ENCODE results near the gene SPACA4. TPM values are rescaled to one million over a fixed set of nuclear protein-coding genes. Genes with fewer than 3 reads are reported as not detected.

The SPACA4 gene
- total RNA-seq, 2 donors from 2014 or later: not detected

DNA sequence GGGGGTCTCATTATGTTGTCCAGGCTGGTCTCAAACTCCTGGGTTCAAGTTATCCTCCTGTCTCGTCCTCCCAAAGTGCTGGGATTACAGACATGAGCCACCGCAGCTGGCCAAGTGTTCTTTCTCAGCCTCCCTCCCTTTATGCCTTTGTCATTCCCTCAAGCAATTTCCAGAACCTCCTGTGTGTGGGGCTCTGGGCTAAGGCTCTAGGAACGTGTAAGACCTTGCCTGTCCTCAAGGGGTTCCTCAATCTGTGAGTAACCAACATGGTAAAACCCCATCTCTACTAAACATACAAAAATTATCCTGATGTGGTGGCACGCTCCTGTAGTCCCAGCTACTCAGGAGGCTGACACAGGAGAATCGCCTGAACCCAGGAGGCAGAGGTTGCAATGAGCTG lies 15.5 kb upstream of the SPACA4 start:
- no peak for ATAC-seq
- Mint-ChIP-seq H3K36me3 (no peaks in the 10 kb centered on the region), H3K27ac (peak overlapping the region in 1 of 2 donors; percentile 69), H3K9me3 (no peaks in the 10 kb centered on the region)
- DNase-seq (ENCODE audit: low spot score in 2 of 2): no peak

DNA sequence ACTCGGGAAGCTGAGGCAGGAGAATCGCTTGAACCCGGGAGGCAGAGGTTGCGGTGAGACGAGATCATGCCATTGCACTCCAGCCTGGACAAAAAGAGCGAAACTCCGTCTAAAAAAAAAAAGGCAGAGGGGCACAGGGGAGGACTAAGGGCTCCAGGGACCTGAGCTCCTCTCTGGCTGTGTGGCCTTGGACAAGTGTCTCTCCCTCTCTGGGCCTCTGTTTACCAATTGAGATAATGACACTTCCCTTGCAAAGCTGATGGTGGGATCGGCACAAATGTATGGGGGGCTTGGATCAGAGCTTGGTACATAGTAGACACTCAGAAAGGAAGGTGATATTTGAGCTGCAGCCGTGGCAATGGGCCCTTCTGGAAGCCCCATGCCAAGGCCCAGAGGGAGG lies 11.4 kb upstream of the SPACA4 start:
- Mint-ChIP-seq H3K36me3 (no peaks in the 10 kb centered on the region), H3K9me3 (no peaks in the 10 kb centered on the region), H3K27ac (peak overlapping the region in 1 of 2 donors; percentile 19)
- DNase-seq (ENCODE audit: low spot score in 2 of 2) (no peak), ATAC-seq (no peak)

DNA sequence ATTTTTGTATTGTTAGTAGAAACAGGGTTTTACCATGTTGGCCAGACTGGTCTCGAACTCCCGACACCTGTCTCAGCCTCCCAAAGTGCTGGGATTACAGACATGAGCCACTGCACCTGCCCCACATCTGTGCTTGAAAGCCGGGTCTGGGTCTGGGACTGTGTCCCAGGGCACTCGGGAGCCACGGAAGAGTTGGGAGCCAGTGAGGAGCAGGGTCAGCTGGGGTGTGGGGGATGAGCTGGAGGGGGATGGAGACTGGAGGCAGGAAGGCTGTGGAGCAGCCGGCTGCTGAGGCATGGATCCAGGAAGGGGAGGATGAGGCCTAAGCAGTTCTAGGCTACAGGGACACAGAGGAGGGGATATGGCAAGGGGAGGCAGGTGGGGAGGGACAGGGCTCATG lies 10.7 kb upstream of the SPACA4 start:
- Mint-ChIP-seq H3K36me3 (no peaks in the 10 kb centered on the region), H3K27ac (peak overlapping the region in 1 of 2 donors; percentile 19), H3K9me3 (no peaks in the 10 kb centered on the region)
- DNase-seq (ENCODE audit: low spot score in 2 of 2) (no peak), ATAC-seq (no peak)

DNA sequence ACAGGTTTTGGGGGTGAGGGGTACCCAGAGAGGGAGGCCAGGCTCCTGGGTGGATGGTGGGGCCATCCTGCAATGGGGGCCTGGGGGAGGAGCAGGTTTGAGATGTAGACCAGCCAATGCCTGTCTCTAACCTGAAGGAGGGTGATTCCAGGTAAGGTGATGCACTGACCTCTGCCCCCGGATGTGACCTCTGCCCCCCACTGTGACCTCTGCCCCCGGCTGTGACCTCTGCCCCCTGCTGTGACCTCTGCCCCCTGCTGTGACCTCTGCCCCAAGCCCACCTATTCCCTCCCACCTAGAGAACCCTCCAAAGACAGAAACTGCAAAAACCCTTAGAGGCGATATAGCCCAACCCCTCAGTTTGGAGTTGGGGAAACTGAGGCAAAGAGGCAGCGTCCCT lies 10.3 kb upstream of the SPACA4 start:
- no peak for DNase-seq (ENCODE audit: low spot score in 2 of 2)
- H3K9me3 Mint-ChIP-seq: no peaks in the 10 kb centered on the region
- H3K27ac Mint-ChIP-seq: no peak overlapping the region
- H3K36me3 Mint-ChIP-seq: no peaks in the 10 kb centered on the region
- ATAC-seq: no peak

DNA sequence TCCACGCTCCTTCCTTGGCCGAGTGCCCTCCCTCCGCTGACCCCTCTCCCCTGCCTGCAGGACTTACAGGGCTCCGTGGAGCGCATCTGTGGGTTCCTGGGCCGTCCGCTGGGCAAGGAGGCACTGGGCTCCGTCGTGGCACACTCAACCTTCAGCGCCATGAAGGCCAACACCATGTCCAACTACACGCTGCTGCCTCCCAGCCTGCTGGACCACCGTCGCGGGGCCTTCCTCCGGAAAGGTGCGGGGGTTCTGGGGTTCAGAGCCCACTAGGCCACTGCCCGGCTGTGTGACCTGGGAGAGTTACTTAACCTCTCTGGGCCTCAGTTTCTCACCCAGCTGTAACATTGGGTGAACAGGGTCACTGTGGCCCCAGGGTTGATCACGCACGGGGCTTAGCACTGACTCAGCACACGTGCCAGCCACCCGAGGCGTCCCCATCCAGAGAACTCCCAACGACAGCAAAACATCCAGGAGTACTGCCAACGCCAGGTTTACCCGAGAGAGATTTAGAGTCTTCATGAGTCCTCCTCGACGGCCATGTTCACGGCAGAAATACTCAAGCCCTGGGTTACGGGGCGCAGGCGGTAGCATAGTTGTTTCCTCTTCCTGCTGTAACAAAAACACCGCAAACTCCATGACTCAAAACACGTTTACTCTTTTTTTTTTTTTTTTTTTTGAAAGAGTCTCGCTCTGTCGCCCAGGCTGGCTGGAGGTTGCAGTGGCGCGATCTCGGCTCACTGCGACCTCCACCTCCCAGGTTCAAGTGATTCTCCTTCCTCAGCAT lies 9.7 kb upstream of the SPACA4 start:
- Mint-ChIP-seq H3K36me3 (no peaks in the 10 kb centered on the region), H3K27ac (peak overlapping the region; percentile 44 to 70), H3K9me3 (no peaks in the 10 kb centered on the region)
- no peak for DNase-seq (ENCODE audit: low spot score in 2 of 2)
- ATAC-seq: peak; percentile 75 to 78

DNA sequence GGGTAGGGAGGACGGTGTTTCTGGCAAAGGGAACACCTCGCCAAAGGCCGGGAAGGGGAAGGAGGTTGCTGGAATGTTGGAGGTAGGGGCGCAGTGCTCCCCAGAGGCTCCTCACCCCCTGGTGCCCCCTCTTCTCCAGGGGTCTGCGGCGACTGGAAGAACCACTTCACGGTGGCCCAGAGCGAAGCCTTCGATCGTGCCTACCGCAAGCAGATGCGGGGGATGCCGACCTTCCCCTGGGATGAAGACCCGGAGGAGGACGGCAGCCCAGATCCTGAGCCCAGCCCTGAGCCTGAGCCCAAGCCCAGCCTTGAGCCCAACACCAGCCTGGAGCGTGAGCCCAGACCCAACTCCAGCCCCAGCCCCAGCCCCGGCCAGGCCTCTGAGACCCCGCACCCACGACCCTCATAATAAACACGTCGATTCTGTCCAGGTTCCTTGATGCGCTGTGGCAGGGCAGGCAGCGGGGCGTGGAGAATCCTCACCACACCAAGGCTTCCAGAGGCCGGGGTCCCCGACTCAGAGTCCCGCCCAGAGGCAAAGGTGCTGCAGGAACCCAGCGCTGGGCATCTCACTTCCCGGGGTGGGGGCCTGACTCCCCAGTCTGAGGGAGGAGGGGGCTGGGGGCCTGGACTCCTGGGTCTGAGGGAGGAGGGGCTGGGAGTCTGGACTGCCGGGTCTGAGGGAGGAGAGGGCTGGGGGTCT lies 7.4 kb upstream of the SPACA4 start:
- ATAC-seq (no peak), DNase-seq (ENCODE audit: low spot score in 2 of 2) (no peak)
- Mint-ChIP-seq H3K36me3 (no peaks in the 10 kb centered on the region), H3K27ac (no peak overlapping the region), H3K9me3 (no peaks in the 10 kb centered on the region)

DNA sequence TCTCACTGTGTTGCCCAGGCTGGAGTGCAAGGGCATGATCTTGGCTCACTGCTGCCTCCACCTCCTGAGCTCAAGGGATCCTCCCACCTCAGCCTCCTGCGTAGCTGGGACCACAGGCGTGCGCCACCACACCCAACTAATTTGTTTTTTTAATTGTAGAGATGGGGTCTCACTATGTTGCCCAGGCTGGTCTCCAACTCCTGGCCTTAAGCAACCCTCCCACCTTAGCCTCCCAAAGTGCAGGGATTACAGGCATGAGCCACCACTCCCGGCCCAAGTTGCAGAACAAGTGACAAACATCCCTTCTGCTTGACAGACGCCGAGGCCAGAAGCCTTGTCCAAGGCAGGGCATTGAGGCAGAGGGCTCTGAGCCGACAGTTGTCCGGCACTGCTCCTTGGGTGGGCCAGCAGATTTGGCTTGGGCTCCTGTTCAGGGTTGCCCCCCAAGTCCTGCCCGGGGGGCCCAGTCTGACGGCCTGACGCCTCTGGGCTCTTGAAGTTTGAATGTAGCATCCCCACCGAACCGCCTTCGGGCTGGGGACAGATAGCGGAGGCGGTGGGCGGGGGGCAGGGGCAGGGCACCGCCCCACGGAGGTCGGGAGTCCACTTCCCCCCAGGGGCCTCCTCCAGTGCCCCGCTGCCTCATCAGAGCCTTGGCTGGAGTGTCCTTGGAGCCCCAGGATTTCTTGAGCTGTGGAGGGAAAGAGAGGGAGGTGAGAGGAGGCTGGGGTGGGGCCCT lies 5.7 kb upstream of the SPACA4 start:
- ATAC-seq: no peak
- DNase-seq (ENCODE audit: low spot score in 2 of 2): no peak
- no peaks in the 10 kb centered on the region for H3K9me3 Mint-ChIP-seq
- no peak overlapping the region for H3K27ac Mint-ChIP-seq
- no peaks in the 10 kb centered on the region for H3K36me3 Mint-ChIP-seq

DNA sequence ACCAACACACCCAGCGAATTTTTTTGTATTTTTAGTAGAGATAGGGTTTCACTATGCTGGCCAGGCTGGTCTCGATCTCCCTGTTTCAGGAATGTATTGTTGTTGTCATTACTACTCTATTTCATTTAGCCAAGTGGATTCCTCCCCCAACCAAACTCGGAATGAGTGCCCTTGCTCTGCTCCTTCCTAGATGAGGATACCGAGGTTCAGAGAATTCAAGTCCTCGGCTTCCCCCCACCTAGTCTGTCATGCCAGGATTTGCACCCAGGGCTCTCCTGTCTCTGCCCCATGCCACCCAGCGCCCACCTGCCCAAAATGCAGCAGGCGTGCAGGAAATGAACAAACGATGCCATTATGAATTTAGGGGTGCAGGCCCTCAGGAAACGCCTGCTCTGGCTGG lies 3.5 kb upstream of the SPACA4 start:
- DNase-seq (ENCODE audit: low spot score in 2 of 2) (no peak), ATAC-seq (no peak)
- no peaks in the 10 kb centered on the region for H3K9me3 Mint-ChIP-seq
- no peak overlapping the region for H3K27ac Mint-ChIP-seq
- H3K36me3 Mint-ChIP-seq: no peaks in the 10 kb centered on the region

DNA sequence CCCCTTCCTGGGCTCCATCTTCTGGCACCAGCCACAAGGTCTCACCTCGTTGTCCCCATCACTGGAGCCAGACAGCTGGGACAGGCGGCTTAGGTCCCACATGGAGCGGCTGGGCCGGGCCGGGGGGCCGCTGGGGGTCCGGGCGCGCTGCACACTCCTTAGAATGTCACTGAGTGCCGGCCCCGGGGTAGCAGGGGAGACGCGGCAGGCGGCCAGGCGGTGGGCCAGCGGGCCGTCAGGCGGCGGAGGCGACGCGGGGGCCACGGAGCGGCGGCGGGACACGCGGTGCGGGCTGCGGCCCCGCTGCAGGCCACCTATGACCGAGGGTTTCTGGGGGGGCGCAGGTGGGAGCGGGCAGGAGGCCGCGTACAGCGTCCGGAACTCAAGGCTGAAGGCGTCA lies 3.1 kb upstream of the SPACA4 start:
- ATAC-seq (no peak), DNase-seq (ENCODE audit: low spot score in 2 of 2) (no peak)
- Mint-ChIP-seq H3K27ac (no peak overlapping the region), H3K9me3 (no peaks in the 10 kb centered on the region), H3K36me3 (no peaks in the 10 kb centered on the region)

DNA sequence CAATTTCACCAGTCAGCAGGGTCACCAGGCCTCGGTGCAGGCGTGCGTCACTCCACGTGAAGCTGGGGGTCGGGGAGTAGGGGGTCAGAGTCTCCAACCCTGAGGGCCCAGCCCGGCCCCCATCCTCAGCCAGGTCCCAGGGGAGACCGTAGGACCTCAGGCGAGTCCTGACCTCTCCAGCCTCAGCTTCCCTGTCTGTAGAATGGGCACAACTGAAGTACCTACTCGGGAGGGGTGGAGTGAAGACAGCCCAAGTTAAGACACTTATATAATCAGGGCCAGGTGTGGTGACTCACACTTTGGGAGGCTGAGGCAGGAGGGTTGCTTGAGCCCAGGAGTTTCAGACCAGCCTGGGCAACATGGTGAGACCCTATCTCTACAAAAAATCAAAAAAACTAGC lies 2.7 kb upstream of the SPACA4 start:
- H3K36me3 Mint-ChIP-seq: no peaks in the 10 kb centered on the region
- H3K9me3 Mint-ChIP-seq: no peaks in the 10 kb centered on the region
- no peak overlapping the region for H3K27ac Mint-ChIP-seq
- DNase-seq (ENCODE audit: low spot score in 2 of 2) (no peak), ATAC-seq (no peak)

DNA sequence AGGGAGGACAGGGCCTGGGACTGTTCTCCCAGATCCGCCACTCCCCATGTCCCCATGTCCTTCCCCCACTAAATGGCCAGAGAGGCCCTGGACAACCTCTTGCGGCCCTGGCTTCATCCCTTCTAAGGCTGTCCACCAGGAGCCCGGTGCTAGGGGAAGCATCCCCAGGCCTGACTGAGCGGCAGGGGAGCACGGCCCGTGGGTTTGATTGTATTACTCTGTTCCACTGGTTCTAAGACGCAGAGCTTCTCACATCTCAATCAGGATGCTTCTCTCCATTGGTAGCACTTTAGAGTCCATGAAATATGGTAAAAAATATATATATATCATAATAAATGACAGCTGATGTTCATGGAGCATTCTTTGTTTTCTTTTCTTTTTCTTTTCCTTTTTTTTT lies 815 bp downstream of the SPACA4 start:
- DNase-seq (ENCODE audit: low spot score in 2 of 2) (no peak), ATAC-seq (no peak)
- Mint-ChIP-seq H3K9me3 (no peaks in the 10 kb centered on the region), H3K27ac (no peak overlapping the region), H3K36me3 (no peaks in the 10 kb centered on the region)

DNA sequence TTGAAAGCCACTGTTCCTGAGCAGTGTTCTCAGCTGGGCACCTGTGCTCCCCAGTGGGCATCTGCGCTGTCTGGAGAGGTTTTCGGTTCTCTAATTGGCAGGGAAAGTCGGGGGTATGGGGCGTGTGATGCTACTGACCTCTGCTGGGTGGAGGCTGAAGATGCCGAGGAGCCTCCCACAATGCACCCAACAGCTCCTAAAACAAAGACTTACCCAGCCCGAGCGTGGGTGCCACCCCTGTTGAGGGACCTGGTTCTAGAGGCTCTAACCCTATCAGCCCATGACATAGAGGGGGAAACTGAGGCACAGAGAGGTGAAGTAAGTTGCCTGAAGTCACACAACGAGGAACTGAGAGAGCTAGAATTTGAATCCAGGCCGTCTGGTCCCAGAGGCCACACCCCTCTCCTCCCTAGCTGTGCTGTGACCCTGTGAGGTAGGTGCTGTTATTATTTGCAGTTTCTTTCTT lies 2.3 kb downstream of the SPACA4 start:
- Mint-ChIP-seq H3K36me3 (no peaks in the 10 kb centered on the region), H3K27ac (no peak overlapping the region), H3K9me3 (no peaks in the 10 kb centered on the region)
- ATAC-seq (peak; percentile 50 to 63), DNase-seq (ENCODE audit: low spot score in 2 of 2) (no peak)

DNA sequence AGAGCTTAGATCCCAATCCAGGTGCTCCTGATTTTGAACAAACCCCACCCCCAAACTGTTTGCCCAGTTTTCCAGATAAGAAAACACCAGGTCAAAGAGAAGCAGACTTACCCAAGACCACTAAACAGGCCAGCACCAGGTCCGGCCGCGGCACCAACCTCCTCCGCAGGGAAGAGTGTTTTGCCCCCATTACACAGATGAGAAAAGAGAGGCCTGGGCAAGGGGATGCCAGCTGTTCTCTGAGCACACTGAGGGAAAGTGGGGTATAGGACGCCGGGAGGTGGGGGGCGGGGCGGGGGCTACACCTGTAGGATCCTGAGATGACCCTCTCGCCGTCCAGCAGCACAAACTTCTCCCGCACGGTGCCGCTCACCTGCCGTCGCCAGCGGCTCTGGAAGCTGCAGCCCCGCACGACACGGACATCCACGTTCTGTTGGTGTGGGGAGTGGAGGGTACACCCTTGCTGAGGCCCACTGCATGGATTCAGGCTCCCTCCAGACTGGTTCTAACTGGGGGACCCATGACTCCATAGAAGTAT lies 3.1 kb downstream of the SPACA4 start:
- DNase-seq (ENCODE audit: low spot score in 2 of 2): no peak
- no peaks in the 10 kb centered on the region for H3K9me3 Mint-ChIP-seq
- no peak for ATAC-seq
- no peaks in the 10 kb centered on the region for H3K36me3 Mint-ChIP-seq
- no peak overlapping the region for H3K27ac Mint-ChIP-seq

DNA sequence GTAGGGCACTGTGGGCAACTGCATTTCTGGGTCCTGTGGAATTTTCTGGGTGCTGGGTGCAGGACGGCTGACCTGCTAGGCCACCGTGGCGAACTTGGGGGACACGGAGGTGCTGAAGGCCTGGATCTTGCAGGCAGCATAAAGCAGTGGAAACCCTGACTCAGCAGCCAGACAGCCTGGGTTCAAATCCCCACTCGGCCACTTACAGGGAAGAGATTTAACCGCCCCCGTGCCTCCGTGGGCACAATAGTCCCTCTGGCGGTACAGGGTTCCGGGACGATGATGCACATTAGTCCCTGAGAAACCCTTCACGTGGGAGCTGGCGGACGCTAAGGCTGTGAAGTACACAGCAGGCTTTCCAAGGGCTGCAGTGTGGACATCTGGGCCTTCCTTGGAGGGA lies 5.3 kb downstream of the SPACA4 start:
- peak overlapping the region in 1 of 2 donors; percentile 93 for H3K27ac Mint-ChIP-seq
- no peak for ATAC-seq

DNA sequence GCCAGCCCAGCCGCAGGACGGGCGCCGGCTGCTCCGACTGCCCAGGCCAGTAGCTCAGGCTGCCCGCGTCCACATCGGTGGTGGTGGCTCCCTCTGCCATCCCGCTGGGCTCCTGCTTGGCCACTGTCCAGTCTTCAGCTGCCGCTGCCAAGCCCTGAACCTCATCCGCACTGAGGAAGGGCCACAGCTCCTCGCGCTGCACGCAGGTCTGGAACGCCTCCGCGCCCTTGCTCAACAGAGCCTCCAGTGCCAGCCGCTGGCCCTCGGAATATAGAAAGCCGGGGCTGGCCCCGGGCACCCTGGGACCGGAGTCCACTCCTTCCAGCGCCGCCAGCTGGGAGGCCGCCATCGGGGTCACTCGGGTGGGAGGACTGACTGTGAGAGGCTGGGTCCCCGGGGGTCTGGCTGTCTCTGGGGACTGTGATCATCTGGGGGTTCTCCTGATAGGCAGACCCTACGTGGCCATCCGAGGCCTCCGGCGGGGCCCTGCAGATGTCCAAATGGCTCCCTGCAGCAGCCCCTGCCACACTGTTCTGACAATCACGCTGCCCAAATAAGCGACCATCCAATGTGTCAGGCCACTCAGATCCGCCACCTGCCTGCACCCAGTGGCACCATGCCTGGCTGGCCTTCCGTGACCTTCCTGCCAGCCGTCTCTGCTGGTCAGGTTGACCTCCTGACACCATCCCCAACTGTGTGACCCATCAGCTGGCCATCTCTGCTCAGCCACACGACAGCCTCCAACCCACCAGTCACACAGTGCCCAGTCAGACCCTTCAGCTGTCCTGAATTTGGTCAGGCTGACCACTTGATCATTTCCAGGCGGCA lies 6.7 kb downstream of the SPACA4 start:
- H3K27ac Mint-ChIP-seq: peak overlapping the region; percentile 51 to 99
- DNase-seq (ENCODE audit: low spot score in 2 of 2): no peak
- peaks cover 22 to 23% of the 10 kb centered on the region in 2 donors for H3K36me3 Mint-ChIP-seq
- no peaks in the 10 kb centered on the region for H3K9me3 Mint-ChIP-seq
- ATAC-seq: peak; percentile 2 to 16

More for the DNA sequence above, 5.3 kb downstream of the SPACA4 start:
- no peak for DNase-seq (ENCODE audit: low spot score in 2 of 2)
- Mint-ChIP-seq H3K9me3 (no peaks in the 10 kb centered on the region), H3K36me3 (peaks cover 9% of the 10 kb centered on the region in 2 donors)

DNA sequence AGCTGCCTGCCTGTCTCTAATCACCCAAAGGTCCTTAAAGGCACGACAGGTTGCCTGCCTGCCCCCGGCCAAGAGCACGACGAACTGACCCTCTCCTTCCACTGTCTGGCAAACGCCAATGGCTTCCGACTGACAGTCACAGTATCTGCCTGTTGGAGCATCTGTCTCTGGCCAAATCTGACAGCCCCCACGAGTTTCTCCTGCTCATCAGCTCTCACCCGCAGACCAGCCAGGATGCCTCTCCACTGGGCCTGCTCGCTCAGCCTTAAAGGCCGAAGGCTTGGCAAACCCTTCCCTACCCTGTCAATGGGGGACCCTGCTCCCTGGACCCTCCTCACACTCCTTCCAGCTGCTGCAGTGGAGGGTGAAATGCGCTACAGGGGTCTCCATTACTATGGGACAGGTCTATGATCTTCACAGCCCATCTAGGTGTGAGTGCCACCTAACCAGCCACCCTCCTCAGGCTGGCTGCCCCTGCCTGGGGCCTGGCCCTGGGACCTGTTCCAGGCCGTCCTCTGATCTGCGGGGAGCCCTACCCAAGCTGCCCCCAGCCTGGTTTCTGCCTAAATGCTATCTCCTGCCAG lies 7.4 kb downstream of the SPACA4 start:
- Mint-ChIP-seq H3K36me3 (peaks cover 29 to 30% of the 10 kb centered on the region in 2 donors), H3K27ac (peak overlapping the region; percentile 51 to 99), H3K9me3 (no peaks in the 10 kb centered on the region)
- ATAC-seq (peak; percentile 5 to 8), DNase-seq (ENCODE audit: low spot score in 2 of 2) (no peak)
